OCI-LY3 (cell line): ENCODE data around the gene DDIT3.
A peak's percentile ranks its signal among the peaks of the same experiment; 100 is the strongest.

Experiments
- H2AFZ ChIP-seq: fragments of 200-600, 300-600 bp; shearing (Covaris generic); 2 replicates; pipeline ENCODE4 v1.6.0; 2014; ENCODE audit warnings: antibody characterized with exemption, low read depth, low read length
- H3K27ac ChIP-seq: fragments of 200-600, 300-600 bp; sonication (generic); 2 replicates; pipeline ENCODE4 v1.5.1; 2014; ENCODE audit warnings: mild to moderate bottlenecking, low read length, moderate library complexity, mixed read lengths
- H3K27me3 ChIP-seq: fragments of 200-600, 300-600 bp; sonication (generic); 2 replicates; pipeline ENCODE4 v1.6.1; 2014; ENCODE audit warnings: low read depth, low read length, mixed read lengths
- H3K36me3 ChIP-seq: fragments of 200-600, 300-600 bp; sonication (generic); replicated peaks from 2 replicates; pipeline ENCODE3; 2014; ENCODE audit warnings: low read depth, low read length, mixed read lengths
- H3K4me1 ChIP-seq: fragments of 300-600, 200-600 bp; sonication (generic); 2 replicates; pipeline ENCODE4 v1.6.1; 2014; ENCODE audit warnings: low read length, mixed read lengths
- H3K4me2 ChIP-seq: fragments of 200-600, 300-600 bp; sonication (generic); 2 replicates; pipeline ENCODE4 v1.6.1; 2014; ENCODE audit warnings: low read length, mixed read lengths
- H3K4me3 ChIP-seq: fragments of 300-600, 200-600 bp; sonication (generic); 2 replicates; pipeline ENCODE4 v1.5.1; 2014; ENCODE audit warnings: antibody characterized with exemption, mild to moderate bottlenecking, low read length, moderate library complexity
- H3K79me2 ChIP-seq: fragments of 300-600, 200-600 bp; shearing (Covaris generic); 2 replicates; pipeline ENCODE4 v1.6.1; 2014; ENCODE audit warnings: mild to moderate bottlenecking, low read length, mixed read lengths
- H3K9ac ChIP-seq: fragments of 300-600, 200-600 bp; shearing (Covaris generic); 2 replicates; pipeline ENCODE4 v1.6.0; 2014; ENCODE audit warnings: mild to moderate bottlenecking, low read length, moderate library complexity
- H3K9me3 ChIP-seq: fragments of 200-600, 300-600 bp; shearing (Covaris generic); 2 replicates; pipeline ENCODE4 v1.6.1; 2014; ENCODE audit warnings: low read length, mixed read lengths; ENCODE audit not compliant: insufficient read depth
- H4K20me1 ChIP-seq: fragments of 200-600, 300-600 bp; sonication (generic); 2 replicates; pipeline ENCODE4 v1.6.1; 2016; ENCODE audit warnings: low read length, mixed read lengths; ENCODE audit not compliant: insufficient read depth
- EZH2phosphoT487 ChIP-seq: fragments of 200-600 bp; shearing (Covaris generic); IDR thresholded peaks from 2 replicates; pipeline ENCODE4 v1.6.1; 2018; ENCODE audit warnings: antibody characterized with exemption, mixed run types, low read depth
- TF ChIP-seq, protein P1 (sequence below): fragments of 200-600, 300-600 bp; sonication (generic); IDR thresholded peaks from 2 replicates; pipeline ENCODE4 v1.5.1; 2014; ENCODE audit warnings: antibody characterized with exemption, low read length, low read depth

The DDIT3 gene

DNA sequence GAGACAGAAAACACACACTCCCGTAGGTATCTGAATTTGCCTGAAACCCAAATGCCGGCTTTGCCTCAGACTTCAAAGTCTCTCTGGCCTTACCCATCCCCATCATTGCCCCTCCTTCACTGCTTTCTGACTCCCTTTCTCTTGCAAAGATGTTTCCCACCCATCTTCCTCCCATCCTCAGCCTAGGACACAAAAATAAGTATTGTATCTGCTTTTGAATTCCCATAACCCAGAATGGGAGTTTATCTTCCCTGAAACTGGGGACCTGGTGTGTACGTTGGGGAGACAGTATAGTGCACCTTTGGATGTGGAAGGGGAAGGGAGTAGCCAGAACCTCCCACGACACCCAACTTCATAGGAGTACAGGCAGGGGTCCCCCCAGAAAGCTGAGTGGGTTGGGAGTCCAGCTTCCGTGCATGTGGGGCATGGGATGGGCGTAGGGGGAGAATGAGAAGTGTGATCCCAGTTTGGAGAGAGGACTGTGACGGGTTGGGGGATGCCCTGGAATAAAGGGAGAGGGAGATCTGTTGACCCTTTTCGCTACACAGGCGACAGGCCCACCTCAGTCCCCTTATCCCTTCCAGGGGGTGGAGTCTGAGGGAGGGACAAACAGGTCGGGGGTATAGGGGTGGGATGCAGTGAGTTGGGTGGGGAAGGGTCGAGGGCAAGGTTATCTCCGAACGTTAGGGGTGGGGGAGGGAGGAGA is 29.0 kb upstream of the DDIT3 start:
- Histone ChIP-seq H3K79me2 (peaks cover 17% of the 10 kb centered on the region), H4K20me1 (no peaks in the 10 kb centered on the region), H3K4me3 (peak overlapping the region; percentile 65), H3K9ac (no peak overlapping the region), H3K27ac (no peak overlapping the region), H3K36me3 (no peaks in the 10 kb centered on the region), H3K4me2 (peak overlapping the region; percentile 55), H3K4me1 (peaks cover 17% of the 10 kb centered on the region), H3K9me3 (no peaks in the 10 kb centered on the region), H3K27me3 (no peaks in the 10 kb centered on the region), H2AFZ (no peak overlapping the region)
- TF ChIP-seq, protein P1, sequence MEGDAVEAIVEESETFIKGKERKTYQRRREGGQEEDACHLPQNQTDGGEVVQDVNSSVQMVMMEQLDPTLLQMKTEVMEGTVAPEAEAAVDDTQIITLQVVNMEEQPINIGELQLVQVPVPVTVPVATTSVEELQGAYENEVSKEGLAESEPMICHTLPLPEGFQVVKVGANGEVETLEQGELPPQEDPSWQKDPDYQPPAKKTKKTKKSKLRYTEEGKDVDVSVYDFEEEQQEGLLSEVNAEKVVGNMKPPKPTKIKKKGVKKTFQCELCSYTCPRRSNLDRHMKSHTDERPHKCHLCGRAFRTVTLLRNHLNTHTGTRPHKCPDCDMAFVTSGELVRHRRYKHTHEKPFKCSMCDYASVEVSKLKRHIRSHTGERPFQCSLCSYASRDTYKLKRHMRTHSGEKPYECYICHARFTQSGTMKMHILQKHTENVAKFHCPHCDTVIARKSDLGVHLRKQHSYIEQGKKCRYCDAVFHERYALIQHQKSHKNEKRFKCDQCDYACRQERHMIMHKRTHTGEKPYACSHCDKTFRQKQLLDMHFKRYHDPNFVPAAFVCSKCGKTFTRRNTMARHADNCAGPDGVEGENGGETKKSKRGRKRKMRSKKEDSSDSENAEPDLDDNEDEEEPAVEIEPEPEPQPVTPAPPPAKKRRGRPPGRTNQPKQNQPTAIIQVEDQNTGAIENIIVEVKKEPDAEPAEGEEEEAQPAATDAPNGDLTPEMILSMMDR: no peak
- no peak for TF ChIP-seq EZH2phosphoT487

DNA sequence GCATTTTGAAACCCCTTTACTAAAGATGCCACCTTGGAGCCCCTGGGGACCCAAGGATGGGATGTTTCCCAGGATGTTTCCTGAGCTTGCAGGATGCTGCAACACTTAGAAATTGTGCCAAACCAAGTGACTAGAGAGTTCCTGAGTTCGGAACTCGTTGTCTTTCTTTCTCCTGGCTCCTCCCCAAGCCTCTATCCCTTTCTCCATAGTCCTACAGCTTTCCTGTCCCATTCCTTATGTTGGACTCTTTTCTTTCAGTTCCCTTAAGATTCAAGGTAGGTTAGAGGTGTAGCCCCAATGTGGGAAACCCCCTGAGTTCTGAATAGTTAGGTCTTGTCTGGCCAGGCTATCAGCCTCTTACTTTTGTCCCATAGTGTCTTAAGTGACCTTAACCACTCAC is 28.2 kb upstream of the DDIT3 start:
- peaks cover 17% of the 10 kb centered on the region for H3K79me2 ChIP-seq
- H3K9me3 ChIP-seq: no peaks in the 10 kb centered on the region
- H3K4me2 ChIP-seq: no peak overlapping the region

DNA sequence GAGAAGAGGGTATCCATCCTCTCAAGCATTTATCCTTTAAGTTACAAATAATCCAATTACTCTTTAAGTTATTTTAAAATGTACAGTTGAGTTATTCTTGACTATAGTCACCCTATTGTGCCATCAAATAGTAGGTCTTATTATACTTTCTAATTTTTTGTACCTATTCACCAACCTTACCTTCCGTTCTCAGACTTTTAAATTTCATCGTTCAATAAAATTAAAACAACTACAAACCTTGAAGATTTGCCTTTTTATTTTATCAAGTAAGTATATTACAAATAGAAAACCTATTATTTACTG is 27.6 kb upstream of the DDIT3 start:
- no peaks in the 10 kb centered on the region for H3K9me3 ChIP-seq
- H3K4me2 ChIP-seq: no peak overlapping the region
- no peak overlapping the region for H3K9ac ChIP-seq
- no peaks in the 10 kb centered on the region for H3K36me3 ChIP-seq
- H4K20me1 ChIP-seq: no peaks in the 10 kb centered on the region
- no peak overlapping the region for H2AFZ ChIP-seq
- H3K79me2 ChIP-seq: peaks cover 17% of the 10 kb centered on the region
- H3K4me3 ChIP-seq: no peak overlapping the region
- no peaks in the 10 kb centered on the region for H3K27me3 ChIP-seq
- H3K4me1 ChIP-seq: peaks cover 17% of the 10 kb centered on the region
- H3K27ac ChIP-seq: no peak overlapping the region
- TF ChIP-seq, protein P1: no peak
- no peak for TF ChIP-seq EZH2phosphoT487

More for the DNA sequence above, 28.2 kb upstream of the DDIT3 start:
- H2AFZ ChIP-seq: no peak overlapping the region
- H3K4me3 ChIP-seq: no peak overlapping the region
- peaks cover 17% of the 10 kb centered on the region for H3K4me1 ChIP-seq
- H3K27me3 ChIP-seq: no peaks in the 10 kb centered on the region
- no peak overlapping the region for H3K9ac ChIP-seq
- H3K36me3 ChIP-seq: no peaks in the 10 kb centered on the region
- TF ChIP-seq, protein P1: no peak
- TF ChIP-seq EZH2phosphoT487: no peak
- H3K27ac ChIP-seq: no peak overlapping the region
- no peaks in the 10 kb centered on the region for H4K20me1 ChIP-seq

DNA sequence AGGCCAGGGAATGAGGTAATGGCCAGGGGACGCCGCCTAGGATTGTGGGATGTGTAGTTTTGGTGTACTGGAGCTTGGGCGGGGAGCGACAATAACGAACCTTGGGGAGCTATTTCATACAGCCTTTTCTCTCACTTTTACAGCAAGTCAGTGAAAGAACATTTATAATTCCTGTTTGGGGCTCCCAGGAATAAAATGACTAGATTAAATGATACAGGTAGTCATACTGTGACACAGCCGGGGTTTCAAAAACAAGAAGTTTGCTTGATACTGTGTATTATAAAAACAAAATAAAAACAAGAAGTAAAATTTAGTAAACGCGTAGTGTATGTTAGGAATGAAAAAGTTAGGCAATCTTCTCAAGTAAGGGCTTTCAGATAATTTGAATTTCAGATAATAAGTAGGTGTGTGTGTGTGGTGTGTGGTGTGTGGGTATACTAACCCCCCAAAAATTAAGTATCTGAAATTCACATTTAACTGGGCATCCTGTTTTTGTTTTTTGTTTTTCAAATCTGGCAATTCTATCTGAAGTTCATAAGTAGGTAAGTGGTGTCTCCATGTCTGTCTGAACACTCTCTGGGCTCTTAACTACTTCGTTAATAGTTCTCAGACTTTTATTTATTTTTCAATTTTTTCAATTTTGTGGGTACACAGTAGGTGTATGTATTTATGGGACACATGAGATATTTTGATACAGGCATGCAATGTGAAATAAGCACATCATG is 27.1 kb upstream of the DDIT3 start:
- H3K27ac ChIP-seq: no peak overlapping the region
- peaks cover 17% of the 10 kb centered on the region for H3K79me2 ChIP-seq
- H2AFZ ChIP-seq: peak overlapping the region; percentile 98
- no peaks in the 10 kb centered on the region for H3K36me3 ChIP-seq
- H3K9me3 ChIP-seq: no peaks in the 10 kb centered on the region
- peaks cover 17% of the 10 kb centered on the region for H3K4me1 ChIP-seq
- no peak for TF ChIP-seq EZH2phosphoT487
- TF ChIP-seq, protein P1: no peak
- peak overlapping the region; percentile 83 for H3K4me2 ChIP-seq
- peak overlapping the region; percentile 94 for H3K9ac ChIP-seq
- no peaks in the 10 kb centered on the region for H4K20me1 ChIP-seq
- H3K27me3 ChIP-seq: no peaks in the 10 kb centered on the region
- peak overlapping the region; percentile 95 for H3K4me3 ChIP-seq
